HL-60 (cell line): ENCODE results near the gene CFAP299.

Experiments used
- GABPA ChIP-seq: IDR thresholded peaks from 2 replicates; pipeline ENCODE4 v1.6.1; 2012; ENCODE audit warnings: low read depth
- POLR2AphosphoS5 ChIP-seq: IDR thresholded peaks from 2 replicates; pipeline ENCODE4 v1.6.1; 2012; ENCODE audit warnings: low read depth
- SPI1 ChIP-seq: IDR thresholded peaks from 2 replicates; pipeline ENCODE4 v1.6.1; 2012; ENCODE audit warnings: low read depth, mild to moderate bottlenecking, borderline replicate concordance
- TF ChIP-seq, protein P1 (sequence below): IDR thresholded peaks from one replicate; pipeline ENCODE4 v1.5.1; 2011; ENCODE audit warnings: low read length, control low read depth, inconsistent platforms; ENCODE audit not compliant: insufficient read depth

DNA sequence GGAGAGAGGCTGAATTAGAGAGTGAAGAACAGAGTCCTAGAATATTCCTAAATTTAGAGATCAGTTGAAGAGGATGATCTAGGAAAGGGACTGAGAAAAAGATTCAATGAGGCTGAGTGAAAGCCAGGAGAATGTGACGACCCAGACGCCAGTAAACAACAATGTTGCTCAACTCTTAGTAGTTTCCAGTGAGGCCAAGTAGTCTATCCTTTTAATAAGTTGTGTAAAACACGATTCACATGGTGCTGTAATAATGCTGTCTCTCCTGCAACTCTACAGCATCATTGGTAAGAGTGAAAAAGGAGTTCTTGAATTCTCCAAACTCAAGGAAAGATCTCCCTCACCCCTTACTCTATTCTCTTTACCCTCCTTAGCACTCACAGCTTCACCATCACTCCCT is 140.3 kb downstream of the CFAP299 start:
- TF ChIP-seq, protein P1, sequence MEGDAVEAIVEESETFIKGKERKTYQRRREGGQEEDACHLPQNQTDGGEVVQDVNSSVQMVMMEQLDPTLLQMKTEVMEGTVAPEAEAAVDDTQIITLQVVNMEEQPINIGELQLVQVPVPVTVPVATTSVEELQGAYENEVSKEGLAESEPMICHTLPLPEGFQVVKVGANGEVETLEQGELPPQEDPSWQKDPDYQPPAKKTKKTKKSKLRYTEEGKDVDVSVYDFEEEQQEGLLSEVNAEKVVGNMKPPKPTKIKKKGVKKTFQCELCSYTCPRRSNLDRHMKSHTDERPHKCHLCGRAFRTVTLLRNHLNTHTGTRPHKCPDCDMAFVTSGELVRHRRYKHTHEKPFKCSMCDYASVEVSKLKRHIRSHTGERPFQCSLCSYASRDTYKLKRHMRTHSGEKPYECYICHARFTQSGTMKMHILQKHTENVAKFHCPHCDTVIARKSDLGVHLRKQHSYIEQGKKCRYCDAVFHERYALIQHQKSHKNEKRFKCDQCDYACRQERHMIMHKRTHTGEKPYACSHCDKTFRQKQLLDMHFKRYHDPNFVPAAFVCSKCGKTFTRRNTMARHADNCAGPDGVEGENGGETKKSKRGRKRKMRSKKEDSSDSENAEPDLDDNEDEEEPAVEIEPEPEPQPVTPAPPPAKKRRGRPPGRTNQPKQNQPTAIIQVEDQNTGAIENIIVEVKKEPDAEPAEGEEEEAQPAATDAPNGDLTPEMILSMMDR: no peak
- TF ChIP-seq SPI1 (no peak), POLR2AphosphoS5 (no peak), GABPA (no peak)
